Spleen (tissue), 7 donors: ENCODE measurements around the gene BCL2.

Experiments
- POLR2A ChIP-seq, 3 donors: fragments of 450-650 bp; IDR thresholded peaks; one replicate each; pipeline ENCODE4 v1.5.1; 2017; ENCODE audit warnings: antibody characterized with exemption in 3 of 3, mild to moderate bottlenecking in 1 of 3
- TF ChIP-seq, protein P1 (sequence below), 11 experiments: fragments of 200-600 bp in 7 of 11; fragments of 450-650 bp in 4 of 11; sonication (generic) in 4 of 11; IDR thresholded peaks in 8 of 11; conservative IDR thresholded peaks in 3 of 11; 1 replicate in 7 of 11; 2 replicates in 4 of 11; pipeline versions ENCODE4 v1.4.0 to v1.8.0; 2016 to 2021; ENCODE audit warnings: antibody characterized with exemption in 11 of 11, inconsistent platforms in 4 of 11, mild to moderate bottlenecking in 1 of 11
- donor health status: DM: no; HTN: no; CAD: no; lungs with moderate emphysema.
- donor health status: DM: no; HTN: no; CAD: no.
- donor health status: DM: no; HTN: no; CAD: no.

DNA sequence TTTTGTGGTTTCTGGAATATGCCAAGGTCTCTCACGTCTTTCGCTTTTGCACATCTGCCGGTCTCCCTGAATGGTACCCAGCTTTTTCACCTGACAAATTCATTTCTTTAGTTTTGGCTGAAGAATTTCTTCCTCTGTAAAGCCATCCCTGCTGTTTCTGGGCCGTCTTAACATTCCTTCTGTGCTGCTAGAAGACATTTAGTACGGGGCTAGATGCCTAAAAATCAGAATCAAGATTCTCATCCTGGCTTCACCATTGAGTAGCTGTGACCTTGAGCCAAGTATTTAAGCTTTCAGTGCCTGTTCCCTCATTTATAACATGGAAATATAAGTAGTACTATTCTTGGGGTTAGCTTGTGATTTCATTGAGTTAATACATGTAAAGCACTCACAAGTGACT lies 6.4 kb upstream of the BCL2 start:
- TF ChIP-seq, protein P1, sequence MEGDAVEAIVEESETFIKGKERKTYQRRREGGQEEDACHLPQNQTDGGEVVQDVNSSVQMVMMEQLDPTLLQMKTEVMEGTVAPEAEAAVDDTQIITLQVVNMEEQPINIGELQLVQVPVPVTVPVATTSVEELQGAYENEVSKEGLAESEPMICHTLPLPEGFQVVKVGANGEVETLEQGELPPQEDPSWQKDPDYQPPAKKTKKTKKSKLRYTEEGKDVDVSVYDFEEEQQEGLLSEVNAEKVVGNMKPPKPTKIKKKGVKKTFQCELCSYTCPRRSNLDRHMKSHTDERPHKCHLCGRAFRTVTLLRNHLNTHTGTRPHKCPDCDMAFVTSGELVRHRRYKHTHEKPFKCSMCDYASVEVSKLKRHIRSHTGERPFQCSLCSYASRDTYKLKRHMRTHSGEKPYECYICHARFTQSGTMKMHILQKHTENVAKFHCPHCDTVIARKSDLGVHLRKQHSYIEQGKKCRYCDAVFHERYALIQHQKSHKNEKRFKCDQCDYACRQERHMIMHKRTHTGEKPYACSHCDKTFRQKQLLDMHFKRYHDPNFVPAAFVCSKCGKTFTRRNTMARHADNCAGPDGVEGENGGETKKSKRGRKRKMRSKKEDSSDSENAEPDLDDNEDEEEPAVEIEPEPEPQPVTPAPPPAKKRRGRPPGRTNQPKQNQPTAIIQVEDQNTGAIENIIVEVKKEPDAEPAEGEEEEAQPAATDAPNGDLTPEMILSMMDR (IDR thresholded peaks at IDR 0.05 in 8 of 11, conservative IDR thresholded peaks at IDR 0.05 in 3 of 11): no peak
- no peak for TF ChIP-seq POLR2A (IDR thresholded peaks at IDR 0.05)
